Measurements from ENCODE around the gene STOML1.

DNA sequence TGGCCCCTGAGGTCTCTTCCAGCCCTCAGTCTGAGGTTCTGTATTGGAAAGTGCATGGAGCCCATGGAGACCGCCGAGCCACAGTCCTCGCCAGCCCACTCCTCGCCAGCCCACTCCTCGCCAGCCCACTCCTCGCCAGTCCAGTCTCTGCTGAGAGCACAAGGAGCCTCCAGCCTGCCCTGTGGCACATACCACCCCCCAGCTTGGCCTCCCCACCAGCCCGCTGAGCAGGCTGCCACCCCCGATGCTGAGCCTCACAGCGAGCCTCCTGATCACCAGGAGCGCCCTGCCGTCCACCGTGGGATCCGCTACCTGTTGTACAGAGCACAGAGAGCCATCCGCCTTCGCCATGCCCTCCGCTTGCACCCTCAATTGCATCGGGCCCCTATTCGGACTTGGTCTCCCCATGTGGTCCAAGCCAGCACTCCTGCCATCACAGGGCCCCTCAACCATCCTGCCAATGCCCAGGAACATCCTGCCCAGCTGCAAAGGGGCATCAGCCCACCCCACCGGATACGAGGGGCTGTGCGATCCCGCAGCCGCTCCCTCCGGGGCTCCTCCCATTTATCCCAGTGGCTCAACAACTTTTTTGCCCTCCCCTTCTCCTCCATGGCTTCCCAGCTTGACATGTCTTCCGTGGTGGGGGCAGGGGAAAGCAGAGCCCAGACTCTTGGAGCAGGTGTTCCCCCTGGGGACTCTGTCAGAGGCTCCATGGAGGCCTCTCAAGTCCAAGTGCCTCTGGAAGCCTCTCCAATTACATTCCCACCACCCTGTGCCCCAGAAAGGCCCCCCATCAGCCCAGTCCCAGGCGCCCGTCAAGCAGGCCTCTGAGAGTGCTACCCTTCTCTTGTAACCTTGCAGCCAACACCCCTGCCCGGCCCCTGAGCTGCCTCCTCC, 43.3 kb upstream of the STOML1 start:
- TF ChIP-seq EZH2 (IDR thresholded peaks at IDR 0.05; ENCODE audit: insufficient read depth, poor library complexity, severe bottlenecking) (no peak), EZH2phosphoT487 (IDR thresholded peaks at IDR 0.05; ENCODE audit: insufficient read depth, low read depth) (no peak)

Measured in GM23248 (cell line).